K562 (cell line): Measurements from ENCODE around the gene MRPL54. TPM values are rescaled to one million over a fixed set of nuclear protein-coding genes. Genes with fewer than 3 reads are reported as not detected.

Source experiments
- CREB3L1 ChIP-seq: fragments of 450-650 bp; IDR thresholded peaks from 2 replicates; pipeline ENCODE4 v1.6.1; 2014; ENCODE audit warnings: low read depth, mild to moderate bottlenecking, moderate library complexity, borderline replicate concordance
- EP300 ChIP-seq: IDR thresholded peaks from 2 replicates; pipeline ENCODE4 v1.6.1; 2012; ENCODE audit warnings: low read length, improper control_type of control experiment
- FOXA3 ChIP-seq, 2 experiments: fragments of 450-650 bp in 1 of 2; sonication (generic) in 1 of 2; formaldehyde crosslinking; IDR thresholded peaks in 1 of 2; conservative IDR thresholded peaks in 1 of 2; 2 replicates each; pipeline versions ENCODE4 v1.4.0 to v1.8.0; 2020 to 2022; ENCODE audit warnings: mild to moderate bottlenecking in 2 of 2, missing genetic modification reagents in 1 of 2
- HDGF ChIP-seq: fragments of 450-650 bp; IDR thresholded peaks from 2 replicates; pipeline ENCODE4 v1.6.1; 2016
- HNRNPLL ChIP-seq: fragments of 200-400 bp; formaldehyde crosslinking; IDR thresholded peaks from 2 replicates; pipeline ENCODE4 v1.6.1; 2017; ENCODE audit warnings: low read length, low read depth, mild to moderate bottlenecking; ENCODE audit not compliant: poor library complexity, severe bottlenecking
- JUND ChIP-seq, 2 experiments: IDR thresholded peaks; 2 replicates in 1 of 2; 3 replicates in 1 of 2; pipeline ENCODE4 v1.6.1; 2011; ENCODE audit warnings: borderline replicate concordance in 2 of 2, low read depth in 2 of 2, low read length in 2 of 2, improper control_type of control experiment in 1 of 2, missing biosample characterization in 1 of 2, missing genetic modification characterization in 1 of 2, missing genetic modification reagents in 1 of 2
- KDM1A ChIP-seq, 2 experiments: fragments of 450-650 bp; IDR thresholded peaks; 2 replicates each; pipeline ENCODE4 v1.6.1; 2016; ENCODE audit warnings: mild to moderate bottlenecking in 2 of 2
- MCM5 ChIP-seq: fragments of 450-650 bp; IDR thresholded peaks from 2 replicates; pipeline ENCODE4 v1.6.1; 2016; ENCODE audit warnings: low read depth
- MXI1 ChIP-seq: IDR thresholded peaks from 2 replicates; pipeline ENCODE4 v1.6.1; 2011; ENCODE audit warnings: low read depth, mild to moderate bottlenecking, improper control_type of control experiment, low read length
- MYNN ChIP-seq, 2 experiments: sonication (generic); formaldehyde crosslinking in 1 of 2; IDR thresholded peaks; 2 replicates each; pipeline versions ENCODE4 v1.5.0 to v1.6.1; 2016 to 2020; ENCODE audit warnings: antibody characterized with exemption in 1 of 2, missing genetic modification reagents in 1 of 2
- NCOA6 ChIP-seq: fragments of 450-650 bp; IDR thresholded peaks from 2 replicates; pipeline ENCODE4 v1.6.1; 2017; ENCODE audit warnings: mild to moderate bottlenecking
- NFIC ChIP-seq: fragments of 450-650 bp; IDR thresholded peaks from 2 replicates; pipeline ENCODE4 v1.6.1; 2017; ENCODE audit warnings: mild to moderate bottlenecking, inconsistent platforms
- PCBP1 ChIP-seq: fragments of 200-400 bp; formaldehyde crosslinking; IDR thresholded peaks from 2 replicates; pipeline ENCODE4 v1.6.1; 2018; ENCODE audit warnings: mild to moderate bottlenecking, low read depth, low read length; ENCODE audit not compliant: poor library complexity, severe bottlenecking
- POLR2AphosphoS5 ChIP-seq: IDR thresholded peaks from 2 replicates; pipeline ENCODE4 v1.6.1; 2011; ENCODE audit warnings: mild to moderate bottlenecking, low read depth, low read length, moderate library complexity; ENCODE audit not compliant: control insufficient read depth, insufficient read depth
- PRMT5 ChIP-seq: sonication (generic); formaldehyde crosslinking; IDR thresholded peaks from 2 replicates; pipeline ENCODE4 v1.5.0; 2020; ENCODE audit warnings: missing genetic modification reagents
- SIX5 ChIP-seq, 2 experiments: IDR thresholded peaks; 2 replicates each; pipeline ENCODE4 v1.6.1; 2011; ENCODE audit warnings: low read length in 2 of 2, borderline replicate concordance in 1 of 2, low read depth in 1 of 2, mild to moderate bottlenecking in 1 of 2, moderate library complexity in 1 of 2; ENCODE audit not compliant: insufficient read depth in 1 of 2
- SNIP1 ChIP-seq: fragments of 450-650 bp; IDR thresholded peaks from 2 replicates; pipeline ENCODE4 v1.7.1; 2017; ENCODE audit warnings: low read depth, mild to moderate bottlenecking
- USF1 ChIP-seq: sonication (generic); formaldehyde crosslinking; IDR thresholded peaks from 2 replicates; pipeline ENCODE4 v1.9.0; 2022; ENCODE audit warnings: mild to moderate bottlenecking, missing genetic modification reagents
- ZBTB7A ChIP-seq: IDR thresholded peaks from 2 replicates; pipeline ENCODE4 v1.6.1; 2011; ENCODE audit warnings: low read depth, mild to moderate bottlenecking, low read length, moderate library complexity, borderline replicate concordance; ENCODE audit not compliant: control insufficient read depth
- ZC3H11A ChIP-seq: IDR thresholded peaks from 2 replicates; pipeline ENCODE4 v1.6.1; 2012; ENCODE audit warnings: low read depth, low read length, improper control_type of control experiment
- ZNF431 ChIP-seq: sonication (generic); formaldehyde crosslinking; IDR thresholded peaks from 2 replicates; pipeline ENCODE4 v1.8.0; 2022; ENCODE audit warnings: mild to moderate bottlenecking, missing genetic modification reagents
- polyA plus RNA-seq, 8 experiments: library from polyadenylated mRNA; depleted of rRNA in 4 of 8; stranded (reverse) in 5 of 8; unstranded in 3 of 8; fragments of >200 nt; fragmentation: Nextera tagmentation in 2 of 8; fragmentation: Illumina TruSeq in 1 of 8; extraction: Ambion mirVana in 2 of 8; extraction: Trizol in 1 of 8; gene quantifications; 2 replicates each; pipeline versions ENCODE4 v1.2.1 to v1.2.3, GENCODE V29; 2011 to 2014; ENCODE audit warnings: inconsistent platforms in 1 of 8, missing spikeins in 1 of 8
- total RNA-seq, 7 experiments: library from RNA; depleted of rRNA in 6 of 7; stranded (reverse); fragments of >200 nt in 6 of 7; fragmentation: Illumina TruSeq in 2 of 7; extraction: Trizol in 2 of 7; gene quantifications; 2 replicates each; pipeline versions ENCODE4 v1.2.1 to v1.2.3, GENCODE V29; 2011 to 2021; ENCODE audit warnings: low replicate concordance in 1 of 7
- TF ChIP-seq, protein P1 (sequence below): fragments of 150-350 bp; conservative IDR thresholded peaks from 2 replicates; pipeline ENCODE4 v1.6.1; 2014; ENCODE audit warnings: low read length

Gene MRPL54
- total and polyA plus RNA-seq, 9 of the 15 experiments (the other 6 are each of a cell fraction or from before 2014, with no cell fraction given) = 3.5 to 120 (median 56.9) TPM

DNA sequence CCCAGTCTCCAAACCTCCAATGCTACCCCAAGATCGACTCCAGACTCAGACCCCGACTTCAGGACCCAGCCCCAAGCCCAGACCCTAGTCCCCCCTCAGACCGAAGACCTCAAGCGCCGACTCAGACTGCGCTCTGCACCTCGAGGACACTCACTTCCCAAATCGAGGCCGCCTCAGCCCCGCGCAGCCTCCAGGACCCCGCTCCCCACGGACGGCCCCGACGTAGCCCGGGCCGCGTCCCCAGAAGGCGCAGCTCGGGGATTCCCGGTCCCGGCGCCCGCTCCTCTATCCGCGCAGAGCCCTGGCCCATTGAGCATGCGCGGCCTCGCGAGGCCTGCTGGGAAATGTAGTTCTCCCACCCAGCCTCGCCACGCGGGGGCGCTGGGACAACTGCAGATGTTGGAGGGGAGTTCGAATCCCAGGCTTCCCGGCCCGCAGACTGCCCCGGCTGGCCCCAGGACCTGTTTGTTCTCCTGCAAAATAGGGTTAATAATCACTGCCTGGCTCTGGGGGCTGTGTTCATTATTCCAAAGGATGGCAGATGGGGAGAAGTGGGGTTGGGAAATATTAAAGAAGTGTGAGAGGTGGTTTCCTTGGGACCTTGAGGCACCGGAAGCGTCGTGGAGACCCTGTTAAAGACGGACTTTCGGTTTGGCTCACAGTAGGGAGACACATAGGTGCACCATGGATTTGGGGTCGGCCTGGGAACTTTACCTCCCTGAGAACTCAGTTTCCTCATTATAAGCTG is 926 bp upstream of the MRPL54 start, which contains the start of gene APBA3 (continued):
- TF ChIP-seq USF1 (CRISPR knock-in tag) (no peak), NFIC (peak; percentile 44; the same call in 1 of the 2 replicates), POLR2AphosphoS5 (0 out of 2 replicates have a peak, but pooled peaks have one; percentile 14), NCOA6 (peak; percentile 85), MCM5 (no peak), CREB3L1 (peak; percentile 93; the same call in 1 of the 2 replicates), FOXA3 (CRISPR knock-in tag; conservative IDR thresholded peaks at IDR 0.05 in 1 of 2, IDR thresholded peaks at IDR 0.05 in 1 of 2) (no peak), MYNN (IDR thresholded peaks at IDR 0.05) (no peak), MYNN (CRISPR knock-in tag; IDR thresholded peaks at IDR 0.05) (no peak), HDGF (no peak), SNIP1 (no peak), SIX5 (IDR thresholded peaks at IDR 0.05; ENCODE audit: borderline replicate concordance in 1 of 2, insufficient read depth in 1 of 2, low read depth in 1 of 2, low read length in 2 of 2) (peak; percentile 88 to 92), ZBTB7A (peak; percentile 81; the same call in 1 of the 2 replicates), ZNF431 (no peak), ZC3H11A (no peak), HNRNPLL (peak; percentile 100), JUND (IDR thresholded peaks at IDR 0.05; ENCODE audit: borderline replicate concordance, low read depth, low read length) (peak; percentile 51), JUND (tag; IDR thresholded peaks at IDR 0.05; ENCODE audit: borderline replicate concordance, low read depth, low read length) (peak; percentile 31; the same call in 1 of the 3 replicates), PRMT5 (CRISPR knock-in tag) (no peak), MXI1 (no peak), PCBP1 (no peak), KDM1A (IDR thresholded peaks at IDR 0.05) (peak in 1 of 2 experiments; percentile 53; a peak in 1 of 4 replicates), EP300 (0 out of 2 replicates have a peak, but pooled peaks have one; percentile 0)
- TF ChIP-seq, protein P1, sequence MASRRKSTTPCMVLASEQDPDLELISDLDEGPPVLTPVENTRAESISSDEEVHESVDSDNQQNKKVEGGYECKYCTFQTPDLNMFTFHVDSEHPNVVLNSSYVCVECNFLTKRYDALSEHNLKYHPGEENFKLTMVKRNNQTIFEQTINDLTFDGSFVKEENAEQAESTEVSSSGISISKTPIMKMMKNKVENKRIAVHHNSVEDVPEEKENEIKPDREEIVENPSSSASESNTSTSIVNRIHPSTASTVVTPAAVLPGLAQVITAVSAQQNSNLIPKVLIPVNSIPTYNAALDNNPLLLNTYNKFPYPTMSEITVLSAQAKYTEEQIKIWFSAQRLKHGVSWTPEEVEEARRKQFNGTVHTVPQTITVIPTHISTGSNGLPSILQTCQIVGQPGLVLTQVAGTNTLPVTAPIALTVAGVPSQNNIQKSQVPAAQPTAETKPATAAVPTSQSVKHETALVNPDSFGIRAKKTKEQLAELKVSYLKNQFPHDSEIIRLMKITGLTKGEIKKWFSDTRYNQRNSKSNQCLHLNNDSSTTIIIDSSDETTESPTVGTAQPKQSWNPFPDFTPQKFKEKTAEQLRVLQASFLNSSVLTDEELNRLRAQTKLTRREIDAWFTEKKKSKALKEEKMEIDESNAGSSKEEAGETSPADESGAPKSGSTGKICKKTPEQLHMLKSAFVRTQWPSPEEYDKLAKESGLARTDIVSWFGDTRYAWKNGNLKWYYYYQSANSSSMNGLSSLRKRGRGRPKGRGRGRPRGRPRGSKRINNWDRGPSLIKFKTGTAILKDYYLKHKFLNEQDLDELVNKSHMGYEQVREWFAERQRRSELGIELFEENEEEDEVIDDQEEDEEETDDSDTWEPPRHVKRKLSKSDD = no peak
